PC-3 (cell line): ENCODE measurements around the gene PHF13. TPM values are rescaled to one million over a fixed set of nuclear protein-coding genes. Genes with fewer than 3 reads are reported as not detected.

Experiments
- ATAC-seq: fragments of 200-7000 bp; cut with Tn5 transposase; 2 replicates; pipeline ENCODE4 v1.9.1; 2020; ENCODE audit warnings: mild to moderate bottlenecking, moderate library complexity
- BruUV-seq: library from RNA; stranded (reverse); fragments of 400-500 nt; replicated peaks from 2 replicates; lab custom pipeline; 2021; lab: Mats Ljungman, UMichigan
- CTCF ChIA-PET: fragments of 300-600 bp; sonication (Branson Sonifier 250); formaldehyde crosslinking; loops from one replicate; lab custom pipeline; 2022; ENCODE audit warnings: antibody characterized with exemption; lab: Charles Lee
- POLR2A ChIA-PET: fragments of 300-600 bp; sonication (Branson Sonifier 250); formaldehyde crosslinking; loops from one replicate; lab custom pipeline; 2022; ENCODE audit warnings: antibody characterized with exemption; ENCODE audit not compliant: unreplicated experiment; lab: Charles Lee
- DNase-seq: peaks from one replicate; pipeline ENCODE4 v3.0.0-alpha.2; 2015
- H2AFZ ChIP-seq: fragments of 300-600 bp; sonication (generic); 2 replicates; pipeline ENCODE4 v1.6.0; 2016; ENCODE audit warnings: antibody characterized with exemption, low read length
- H3F3A ChIP-seq: fragments of 300-600 bp; sonication (generic); one replicate; pipeline ENCODE4 v1.6.0; 2017; ENCODE audit warnings: antibody characterized with exemption, low read length, control low read depth, mild to moderate bottlenecking; ENCODE audit not compliant: unreplicated experiment
- H3K27ac ChIP-seq: fragments of 300-600 bp; sonication (generic); 2 replicates; pipeline ENCODE4 v1.5.1; 2016; ENCODE audit warnings: mild to moderate bottlenecking, low read length
- H3K27me3 ChIP-seq: fragments of 300-600 bp; sonication (generic); 2 replicates; pipeline ENCODE4 v1.6.1; 2016; ENCODE audit warnings: low read length, mixed read lengths
- H3K36me3 ChIP-seq: fragments of 300-600 bp; sonication (generic); 2 replicates; pipeline ENCODE4 v1.6.1; 2016; ENCODE audit warnings: low read depth, mixed run types, low read length, mixed read lengths
- H3K4me1 ChIP-seq: fragments of 300-600 bp; sonication (generic); 2 replicates; pipeline ENCODE4 v1.5.1; 2016; ENCODE audit warnings: low read length; ENCODE audit not compliant: insufficient read depth
- H3K4me2 ChIP-seq: fragments of 300-600 bp; sonication (generic); 2 replicates; pipeline ENCODE4 v1.6.0; 2016; ENCODE audit warnings: low read length
- H3K4me3 ChIP-seq: fragments of 300-600 bp; sonication (generic); 2 replicates; pipeline ENCODE4 v1.5.1; 2016; ENCODE audit warnings: mild to moderate bottlenecking, low read length, mixed read lengths
- H3K79me2 ChIP-seq: fragments of 300-600 bp; sonication (generic); 2 replicates; pipeline ENCODE4 v1.6.1; 2017; ENCODE audit warnings: low read length, mixed read lengths
- H3K9ac ChIP-seq: fragments of 300-600 bp; sonication (generic); 2 replicates; pipeline ENCODE4 v1.6.0; 2016; ENCODE audit warnings: mild to moderate bottlenecking, low read length
- H3K9me2 ChIP-seq: fragments of 300-600 bp; sonication (generic); replicated peaks from 2 replicates; pipeline ENCODE4 v1.6.1; 2016; ENCODE audit warnings: mixed run types, low read length, mixed read lengths
- H3K9me3 ChIP-seq: fragments of 300-600 bp; sonication (generic); 2 replicates; pipeline ENCODE4 v1.6.1; 2016; ENCODE audit warnings: low read length, mixed read lengths
- H4K20me1 ChIP-seq: fragments of 300-600 bp; sonication (generic); 2 replicates; pipeline ENCODE4 v1.6.1; 2016; ENCODE audit warnings: low read length, mixed read lengths
- EZH2 ChIP-seq: fragments of 300-600 bp; sonication (generic); IDR thresholded peaks from one replicate; pipeline ENCODE4 v1.6.1; 2017; ENCODE audit warnings: antibody characterized with exemption, mild to moderate bottlenecking, low read length; ENCODE audit not compliant: unreplicated experiment
- EZH2phosphoT487 ChIP-seq: fragments of 300-600 bp; sonication (generic); IDR thresholded peaks from 2 replicates; pipeline ENCODE4 v1.6.1; 2018; ENCODE audit warnings: mild to moderate bottlenecking, antibody characterized with exemption, low read length, borderline replicate concordance
- intact Hi-C: fragments of 100-400 bp; cut with micrococcal nuclease; formaldehyde crosslinking; loops from 2 replicates; pipeline ENCODE4 v1.9.0; 2023
- total RNA-seq: library from RNA; depleted of rRNA; stranded (reverse); fragments of >200 nt; gene quantifications from 2 replicates; pipeline ENCODE4 v1.2.3, GENCODE V29; 2014
- TF ChIP-seq, protein P1 (sequence below): fragments of 300-600 bp; sonication (generic); conservative IDR thresholded peaks from 2 replicates; pipeline ENCODE4 v1.5.1; 2017; ENCODE audit warnings: antibody characterized with exemption, low read depth, mild to moderate bottlenecking, low read length

Gene PHF13
- total RNA-seq, 1 experiment from 2014 or later: 13.2 TPM

- peak; percentile 96 for ATAC-seq
- H3F3A ChIP-seq: no peaks in the 10 kb centered on the region
- intact Hi-C loops: loop anchor here (1.0 to 2.0 kb wide), 3 partner anchors 22 to 67 kb away; partner anchors contain the start of gene NOL9
- H2AFZ ChIP-seq: peak within 1 kb of the TSS; percentile 68
- peak within 1 kb of the TSS; percentile 89 for H3K4me2 ChIP-seq
- H3K36me3 ChIP-seq: no peaks in the 10 kb centered on the region
- DNase-seq: peak; percentile 100
- BruUV-seq: TSS peak; percentile 94
- H3K27me3 ChIP-seq: no peaks in the 10 kb centered on the region
- no peaks in the 10 kb centered on the region for H3K9me2 ChIP-seq
- CTCF ChIA-PET: interaction anchor here (0.5 to 1.6 kb wide), 2 partner anchors 20 to 22 kb away, joined by 3 to 4 read pairs; no protein-coding TSS in a partner anchor
- H3K27ac ChIP-seq: 0 out of 2 replicates have a peak within 1 kb of the TSS, but pooled peaks have one; percentile 11
- peaks cover 34% of the 10 kb centered on the region for H3K79me2 ChIP-seq
- H3K4me1 ChIP-seq: peaks cover 27% of the 10 kb centered on the region
- no peak for TF ChIP-seq EZH2phosphoT487
- TF ChIP-seq, protein P1, sequence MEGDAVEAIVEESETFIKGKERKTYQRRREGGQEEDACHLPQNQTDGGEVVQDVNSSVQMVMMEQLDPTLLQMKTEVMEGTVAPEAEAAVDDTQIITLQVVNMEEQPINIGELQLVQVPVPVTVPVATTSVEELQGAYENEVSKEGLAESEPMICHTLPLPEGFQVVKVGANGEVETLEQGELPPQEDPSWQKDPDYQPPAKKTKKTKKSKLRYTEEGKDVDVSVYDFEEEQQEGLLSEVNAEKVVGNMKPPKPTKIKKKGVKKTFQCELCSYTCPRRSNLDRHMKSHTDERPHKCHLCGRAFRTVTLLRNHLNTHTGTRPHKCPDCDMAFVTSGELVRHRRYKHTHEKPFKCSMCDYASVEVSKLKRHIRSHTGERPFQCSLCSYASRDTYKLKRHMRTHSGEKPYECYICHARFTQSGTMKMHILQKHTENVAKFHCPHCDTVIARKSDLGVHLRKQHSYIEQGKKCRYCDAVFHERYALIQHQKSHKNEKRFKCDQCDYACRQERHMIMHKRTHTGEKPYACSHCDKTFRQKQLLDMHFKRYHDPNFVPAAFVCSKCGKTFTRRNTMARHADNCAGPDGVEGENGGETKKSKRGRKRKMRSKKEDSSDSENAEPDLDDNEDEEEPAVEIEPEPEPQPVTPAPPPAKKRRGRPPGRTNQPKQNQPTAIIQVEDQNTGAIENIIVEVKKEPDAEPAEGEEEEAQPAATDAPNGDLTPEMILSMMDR: no peak
- TF ChIP-seq EZH2: no peak
- peak within 1 kb of the TSS; percentile 85 for H3K9ac ChIP-seq
- POLR2A ChIA-PET: interaction anchor here (0.6 to 0.9 kb wide), 5 partner anchors 23 to 72 kb away, joined by 3 to 7 read pairs (median 3); partner anchors contain the start of genes KLHL21 and NOL9
- H3K4me3 ChIP-seq: peak within 1 kb of the TSS; percentile 92
- no peaks in the 10 kb centered on the region for H4K20me1 ChIP-seq
- no peaks in the 10 kb centered on the region for H3K9me3 ChIP-seq
Measured at GRCh38 chr1:6579374-6580118, 34.0 kb upstream of the PHF13 start, which contains the start of gene ZBTB48. ZBTB48 (plus strand) TSS chr1:6579994; CDS start chr1:6580610, 616 bp downstream.

- peaks cover 35% of the 10 kb centered on the region for H3K79me2 ChIP-seq
- no peaks in the 10 kb centered on the region for H3K9me3 ChIP-seq
- peak overlapping the region; percentile 92 for H3K4me3 ChIP-seq
- no peaks in the 10 kb centered on the region for H3F3A ChIP-seq
- peak overlapping the region; percentile 85 for H3K9ac ChIP-seq
- H3K36me3 ChIP-seq: no peaks in the 10 kb centered on the region
- no peaks in the 10 kb centered on the region for H3K9me2 ChIP-seq
- H3K27ac ChIP-seq: 0 out of 2 replicates have a peak overlapping the region, but pooled peaks have one; percentile 11
- H3K4me1 ChIP-seq: peaks cover 27% of the 10 kb centered on the region
- TSS peak; percentile 58 for BruUV-seq
- no peaks in the 10 kb centered on the region for H3K27me3 ChIP-seq
- ATAC-seq (peak; percentile 31), DNase-seq (no peak)
- POLR2A ChIA-PET: interaction anchor here (0.6 to 0.9 kb wide), 5 partner anchors 22 to 184 kb away, joined by 3 to 7 read pairs (median 3); partner anchors contain the start of genes KLHL21 and NOL9
- H3K4me2 ChIP-seq: peak overlapping the region; percentile 89
- H4K20me1 ChIP-seq: no peaks in the 10 kb centered on the region
- TF ChIP-seq EZH2phosphoT487 (no peak), EZH2 (no peak)
- TF ChIP-seq, protein P1: no peak
- intact Hi-C loops: loop anchor here (2.0 kb wide), 1 partner anchor 67 kb away; no protein-coding TSS in a partner anchor
- peak overlapping the region; percentile 68 for H2AFZ ChIP-seq
- CTCF ChIA-PET: interaction anchor here (0.6 to 1.6 kb wide), 2 partner anchors 20 to 662 kb away, joined by 3 to 4 read pairs; no protein-coding TSS in a partner anchor
Measured at GRCh38 chr1:6580119-6580592, 33.4 kb upstream of the PHF13 start.
